HCT116 (cell line): ENCODE results near the gene GATB.

Experiments used
- CTCF ChIP-seq, 3 experiments: fragments of 200-600 bp in 1 of 3; sonication (generic) in 1 of 3; IDR thresholded peaks in 2 of 3; conservative IDR thresholded peaks in 1 of 3; 2 replicates each; pipeline ENCODE4 v1.5.1; 2012 to 2017; ENCODE audit warnings: low read depth in 2 of 3, low read length in 2 of 3, antibody characterized with exemption in 1 of 3, borderline replicate concordance in 1 of 3, control low read depth in 1 of 3, mild to moderate bottlenecking in 1 of 3, mixed read lengths in 1 of 3, mixed run types in 1 of 3, moderate library complexity in 1 of 3; ENCODE audit not compliant: insufficient read depth in 1 of 3
- MAX ChIP-seq: IDR thresholded peaks from 2 replicates; pipeline ENCODE4 v1.6.1; 2012

GRCh38 chr4:151674804-151675391 is 85.9 kb downstream of the GATB start:
- TF ChIP-seq MAX (no peak), CTCF (IDR thresholded peaks at IDR 0.05 in 2 of 3, conservative IDR thresholded peaks at IDR 0.05 in 1 of 3; ENCODE audit: borderline replicate concordance in 1 of 3, insufficient read depth in 1 of 3, low read depth in 2 of 3, low read length in 2 of 3) (no peak)
